MCF 10A (cell line): ENCODE measurements around the gene GARS1. TPM values are rescaled to one million over a fixed set of nuclear protein-coding genes. Genes with fewer than 3 reads are reported as not detected.

Experiments
- BruUV-seq: library from RNA; stranded (reverse); fragments of 400-500 nt; replicated peaks from 2 replicates; lab custom pipeline; 2021; lab: Mats Ljungman, UMichigan
- CTCF ChIA-PET: fragments of 300-600 bp; sonication (Branson Sonifier 250); formaldehyde crosslinking; extraction: SDS; loops from one replicate; lab custom pipeline; 2021; ENCODE audit warnings: antibody characterized with exemption, inconsistent platforms; lab: Yijun Ruan, JAX
- POLR2A ChIA-PET: fragments of 300-600, 350-650 bp; sonication (Branson Sonifier 250); formaldehyde crosslinking; extraction: SDS; loops from one replicate; lab custom pipeline; 2020; ENCODE audit warnings: antibody characterized with exemption, inconsistent platforms; lab: Yijun Ruan, JAX
- DNase-seq: peaks from one replicate; pipeline ENCODE4 v3.0.0-alpha.2; 2018; ENCODE audit not compliant: unreplicated experiment
- H3K27ac Mint-ChIP-seq: one replicate; pipeline ENCODE4 v1.8.0; 2022; ENCODE audit warnings: mild to moderate bottlenecking, low read depth, mixed read lengths; ENCODE audit not compliant: unreplicated experiment
- H3K27me3 Mint-ChIP-seq: one replicate; pipeline ENCODE4 v1.8.0; 2022; ENCODE audit warnings: mixed read lengths; ENCODE audit not compliant: insufficient read depth, unreplicated experiment
- H3K36me3 Mint-ChIP-seq: one replicate; pipeline ENCODE4 v1.8.0; 2022; ENCODE audit warnings: mild to moderate bottlenecking, moderate library complexity, mixed read lengths; ENCODE audit not compliant: insufficient read depth, unreplicated experiment
- H3K4me1 Mint-ChIP-seq: one replicate; pipeline ENCODE4 v1.8.0; 2022; ENCODE audit warnings: mixed read lengths; ENCODE audit not compliant: insufficient read depth, unreplicated experiment
- H3K4me3 Mint-ChIP-seq: one replicate; pipeline ENCODE4 v1.8.0; 2022; ENCODE audit warnings: mild to moderate bottlenecking, moderate library complexity, mixed read lengths; ENCODE audit not compliant: unreplicated experiment
- H3K9me3 Mint-ChIP-seq: one replicate; pipeline ENCODE4 v1.8.0; 2022; ENCODE audit warnings: mixed read lengths; ENCODE audit not compliant: unreplicated experiment
- CTCF ChIP-seq: fragments of 200-600 bp; IDR thresholded peaks from one replicate; pipeline ENCODE4 v1.8.0; 2022; ENCODE audit warnings: antibody characterized with exemption, mild to moderate bottlenecking; ENCODE audit not compliant: unreplicated experiment
- intact Hi-C: fragments of 100-400 bp; cut with micrococcal nuclease; formaldehyde crosslinking; loops from 2 replicates; pipeline ENCODE4 v1.14.1; 2022
- total RNA-seq: library from RNA; stranded (reverse); gene quantifications from 2 replicates; pipeline ENCODE4 v1.2.3, GENCODE V29; 2022

GARS1 gene
- total RNA-seq, 1 experiment from 2014 or later, result 386 TPM

GRCh38 chr7:30618961-30619360 is 24.3 kb downstream of the GARS1 start:
- Mint-ChIP-seq H3K36me3 (peaks cover 99% of the 10 kb centered on the region), H3K27ac (no peak overlapping the region), H3K4me3 (no peak overlapping the region), H3K27me3 (no peaks in the 10 kb centered on the region), H3K9me3 (no peaks in the 10 kb centered on the region), H3K4me1 (no peaks in the 10 kb centered on the region)
- DNase-seq, result no peak
- intact Hi-C loops, result no loop called here
- ChIA-PET CTCF (interaction anchor here (3.3 kb wide), 1 partner anchor 121 kb away, joined by 22 read pairs; no protein-coding TSS in a partner anchor), POLR2A (interaction anchor here (1.0 to 2.1 kb wide), 3 partner anchors 10 to 25 kb away, joined by 3 to 9 read pairs (median 5); no protein-coding TSS in a partner anchor)
- no peak for TF ChIP-seq CTCF
- no TSS peak for BruUV-seq

- Mint-ChIP-seq H3K27ac (no peak overlapping the region), H3K27me3 (no peaks in the 10 kb centered on the region), H3K36me3 (peaks cover 96% of the 10 kb centered on the region), H3K4me1 (no peaks in the 10 kb centered on the region), H3K9me3 (no peaks in the 10 kb centered on the region), H3K4me3 (no peak overlapping the region)
- POLR2A ChIA-PET, result no interaction called here
- BruUV-seq, result no TSS peak
- intact Hi-C loops, result no loop called here
- no peak for DNase-seq
- CTCF ChIA-PET, result interaction anchor here (1.1 to 2.7 kb wide), 3 partner anchors 8 to 1860 kb away, joined by 3 to 14 read pairs (median 3); no protein-coding TSS in a partner anchor
- no peak for TF ChIP-seq CTCF
Observed at GRCh38 chr7:30625283-30625682, 30.6 kb downstream of the GARS1 start.

GRCh38 chr7:30627026-30627425 is 32.3 kb downstream of the GARS1 start:
- H3K4me3 Mint-ChIP-seq, result no peak overlapping the region
- POLR2A ChIA-PET, result no interaction called here
- H3K4me1 Mint-ChIP-seq, result no peaks in the 10 kb centered on the region
- no peak for DNase-seq
- H3K27me3 Mint-ChIP-seq, result no peaks in the 10 kb centered on the region
- CTCF ChIA-PET, result interaction anchor here (0.6 to 2.7 kb wide), 5 partner anchors 37 to 1117 kb away, joined by 3 to 14 read pairs (median 4); no protein-coding TSS in a partner anchor
- no peaks in the 10 kb centered on the region for H3K9me3 Mint-ChIP-seq
- H3K27ac Mint-ChIP-seq, result peak overlapping the region; percentile 39
- no peak for TF ChIP-seq CTCF
- no TSS peak for BruUV-seq
- peaks cover 97% of the 10 kb centered on the region for H3K36me3 Mint-ChIP-seq
- intact Hi-C loops, result no loop called here

- Mint-ChIP-seq H3K36me3 (peaks cover 92% of the 10 kb centered on the region), H3K9me3 (no peaks in the 10 kb centered on the region), H3K4me3 (no peak overlapping the region), H3K4me1 (no peaks in the 10 kb centered on the region), H3K27me3 (no peaks in the 10 kb centered on the region), H3K27ac (no peak overlapping the region)
- CTCF ChIA-PET, result interaction anchor here (0.6 kb wide), 1 partner anchor 15 kb away, joined by 3 read pairs; no protein-coding TSS in a partner anchor
- no peak for TF ChIP-seq CTCF
- intact Hi-C loops, result loop anchor here (5.0 kb wide), 1 partner anchor 111 kb away; no protein-coding TSS in a partner anchor
- POLR2A ChIA-PET, result interaction anchor here (1.0 kb wide), 1 partner anchor 37 kb away, joined by 4 read pairs; the partner anchor contains the start of gene GARS1
- no peak for DNase-seq
- BruUV-seq, result no TSS peak
Observed at GRCh38 chr7:30630986-30631385, 36.3 kb downstream of the GARS1 start.
